GM19397 (cell line): ENCODE data around the gene SFSWAP.
"Not testable (repeated sequence)": the region's sequence is repeated elsewhere in the genome, so short reads cannot be mapped to it uniquely, and the experiment has no call there.

Source experiments
- ATAC-seq: cut with Tn5 transposase; IDR thresholded peaks from one replicate; pipeline ENCODE4 v1.9.1; 2021; ENCODE audit warnings: mild to moderate bottlenecking, moderate library complexity; ENCODE audit not compliant: unreplicated experiment

Gene SFSWAP

DNA sequence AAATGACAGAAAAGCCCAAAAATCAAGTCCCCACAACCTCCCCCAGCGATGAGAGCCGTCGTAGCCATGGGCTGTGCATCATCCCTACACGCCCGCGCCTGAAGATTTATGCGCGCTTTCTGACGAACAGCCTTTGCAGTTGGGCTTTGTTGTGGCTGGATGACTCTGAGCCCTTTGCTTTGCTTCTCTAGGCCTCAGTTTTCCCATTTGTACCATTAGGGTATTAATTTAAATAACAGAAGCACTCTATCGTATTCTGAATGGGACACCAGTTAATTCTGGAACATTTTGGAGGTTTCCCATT lies 24.2 kb downstream of the SFSWAP start:
- ATAC-seq, result no peak

DNA sequence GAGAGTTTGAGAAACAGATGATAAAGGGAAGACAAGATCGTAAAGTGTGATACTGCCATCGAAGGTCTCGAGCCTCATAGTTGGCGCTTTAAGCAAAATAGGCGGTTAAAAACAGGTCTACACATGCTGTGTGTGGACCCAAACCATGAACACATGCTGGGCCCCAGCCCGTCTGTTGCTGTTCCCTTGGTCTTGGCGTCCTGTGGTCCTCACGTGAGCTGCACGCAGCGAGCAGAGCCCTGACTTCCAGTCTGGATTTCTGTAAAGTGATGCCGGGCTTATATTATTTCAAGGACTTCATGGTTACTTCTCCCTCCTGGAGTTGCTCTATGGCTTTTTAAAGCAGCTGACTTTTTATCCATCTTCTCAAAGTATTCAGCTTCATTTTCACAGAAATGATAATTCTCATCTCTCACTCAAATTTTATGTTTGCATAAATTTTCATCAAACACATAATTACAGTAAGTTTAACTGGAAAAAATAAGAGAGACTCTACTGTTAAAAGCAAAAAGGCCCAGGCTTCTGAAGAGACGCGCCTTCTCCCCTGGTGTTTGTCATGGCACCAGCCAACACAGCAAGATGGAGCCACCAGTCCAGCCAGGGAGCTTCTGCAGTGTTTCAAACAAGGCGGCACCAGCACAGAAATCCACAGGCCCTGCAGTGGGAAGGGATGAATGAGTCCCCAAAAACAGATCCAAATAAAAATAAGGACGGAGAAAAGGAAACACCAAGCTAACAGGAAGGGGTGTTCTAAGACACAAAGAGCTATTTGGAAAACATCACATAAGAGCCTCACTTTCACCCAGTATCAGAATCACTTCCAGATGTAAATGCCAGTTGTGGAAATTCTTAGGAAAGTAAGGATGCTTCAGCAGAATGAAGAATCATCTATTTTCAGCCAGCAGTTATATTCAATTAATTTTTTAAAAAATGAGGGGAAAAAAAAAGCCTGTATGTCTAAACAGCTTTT lies 24.9 kb downstream of the SFSWAP start:
- no peak for ATAC-seq

DNA sequence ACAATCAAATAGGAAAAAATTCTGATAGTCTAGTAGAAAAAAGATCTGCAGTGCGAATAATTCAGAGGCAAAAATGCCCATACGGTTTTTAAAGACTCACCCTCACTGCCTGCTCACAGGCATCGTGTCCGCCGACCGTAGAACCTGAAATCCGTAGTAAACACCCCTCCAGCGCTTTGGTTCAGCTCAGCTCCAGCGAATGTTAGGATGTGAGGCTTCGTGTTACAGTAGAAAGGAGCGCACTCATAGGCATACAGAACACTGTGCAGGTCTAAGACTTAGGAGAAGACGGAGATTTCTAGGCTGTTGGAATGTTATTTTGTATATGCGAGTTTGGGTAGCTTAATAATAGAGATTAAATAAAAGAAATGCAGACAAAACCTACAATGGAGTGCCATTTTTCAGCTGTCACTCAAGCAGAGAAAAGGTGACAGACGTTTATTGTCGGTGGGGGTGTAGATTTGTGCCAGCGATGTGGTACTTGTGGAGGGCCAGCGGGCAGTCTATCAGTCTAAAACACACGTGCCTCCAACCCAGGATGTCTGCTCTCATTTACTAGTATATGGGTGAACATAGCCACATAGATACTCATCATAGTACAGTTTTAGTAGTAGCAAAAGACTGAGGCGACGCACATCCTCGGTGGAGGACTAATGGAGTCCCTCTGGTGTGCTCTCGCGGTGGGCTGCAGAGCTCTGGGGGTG lies 25.7 kb downstream of the SFSWAP start:
- no peak for ATAC-seq

DNA sequence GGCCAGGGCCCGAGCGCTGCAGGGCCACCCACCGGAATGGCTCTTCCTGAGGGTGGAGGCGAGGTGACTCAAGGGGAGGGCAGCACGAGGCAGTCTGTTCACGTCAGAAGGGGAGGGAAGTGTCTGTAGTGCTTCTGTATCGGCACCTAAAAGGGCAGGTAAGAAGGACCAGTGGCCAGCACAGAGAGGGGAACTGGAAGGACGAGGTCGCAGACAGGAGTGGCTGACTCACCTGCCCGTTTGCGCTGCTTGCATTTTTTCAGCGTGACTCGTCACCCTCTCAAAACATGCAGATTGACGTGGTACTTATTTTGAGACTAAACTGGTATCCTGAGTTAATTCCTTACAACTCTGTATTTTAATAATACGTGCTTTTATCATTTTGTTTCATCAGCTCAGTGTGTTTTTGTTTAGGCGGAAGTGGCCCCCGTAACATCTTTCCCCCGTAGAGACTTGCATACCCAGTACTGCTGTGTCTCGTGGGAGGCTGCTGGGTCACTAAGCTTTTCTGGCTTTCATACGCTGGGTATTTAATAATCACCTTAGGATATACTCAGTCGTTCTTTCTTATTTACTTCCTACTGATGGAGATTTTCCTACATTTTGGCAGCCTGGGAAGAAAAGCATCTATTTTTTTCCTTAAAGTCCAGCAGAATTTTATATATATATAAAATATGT lies 26.4 kb downstream of the SFSWAP start:
- ATAC-seq, result no peak

DNA sequence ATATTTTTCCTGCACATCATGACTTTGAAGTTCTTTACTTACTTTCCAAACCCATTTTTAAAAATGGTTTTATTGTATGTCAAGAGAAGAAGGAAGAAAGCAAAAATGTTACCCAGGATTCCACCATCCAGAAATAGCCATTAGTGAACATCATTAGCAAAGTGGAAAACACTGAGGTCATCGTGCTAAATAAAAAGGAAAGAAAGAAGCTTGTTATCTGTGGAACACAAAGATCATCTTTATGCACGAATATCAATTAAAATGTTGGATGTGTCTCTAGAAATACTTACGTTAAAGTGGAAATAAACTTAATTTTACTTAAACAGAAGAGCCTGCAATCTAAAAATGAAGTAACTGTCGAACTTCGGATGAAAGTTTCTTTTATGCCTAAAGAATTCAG lies 27.3 kb downstream of the SFSWAP start:
- no peak for ATAC-seq

DNA sequence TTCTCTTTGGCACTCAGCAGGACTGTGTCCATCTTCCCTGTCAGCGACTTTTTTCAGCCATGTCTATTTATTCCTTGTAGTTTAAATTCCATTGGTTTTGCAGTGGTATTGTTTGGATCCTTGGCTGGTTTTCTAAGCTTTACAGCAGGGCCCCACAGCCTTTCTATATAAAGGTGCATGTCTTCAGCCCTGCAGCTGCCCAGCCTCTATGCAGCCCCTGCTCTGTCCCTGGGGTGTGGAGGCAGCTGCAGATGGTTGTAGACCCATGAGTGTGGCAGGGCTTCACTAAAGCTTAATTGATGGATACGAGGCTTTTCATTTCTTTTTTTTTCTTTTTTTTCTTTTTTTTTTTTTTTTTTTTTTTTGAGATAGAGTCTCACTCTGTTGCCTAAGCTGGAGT lies 29.7 kb downstream of the SFSWAP start:
- no peak for ATAC-seq

DNA sequence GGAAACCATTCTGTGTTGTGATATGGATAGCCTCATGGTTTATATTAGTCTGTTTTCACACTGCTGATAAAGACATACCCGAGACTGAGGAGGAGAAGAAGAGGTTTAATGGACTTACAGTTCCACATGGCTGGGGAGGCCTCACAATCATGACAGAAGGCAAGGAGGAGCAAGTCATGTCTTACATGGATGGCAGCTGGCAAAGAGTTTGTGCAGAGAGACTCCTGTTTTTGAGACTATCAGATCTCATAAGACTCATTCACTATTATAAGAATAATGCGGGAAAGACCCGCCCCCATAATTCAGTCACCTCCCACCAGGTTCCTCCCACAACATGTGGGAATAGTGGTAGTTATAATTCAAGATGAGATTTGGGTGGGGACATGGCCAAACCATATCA lies 31.9 kb downstream of the SFSWAP start:
- not testable (repeated sequence) for ATAC-seq

DNA sequence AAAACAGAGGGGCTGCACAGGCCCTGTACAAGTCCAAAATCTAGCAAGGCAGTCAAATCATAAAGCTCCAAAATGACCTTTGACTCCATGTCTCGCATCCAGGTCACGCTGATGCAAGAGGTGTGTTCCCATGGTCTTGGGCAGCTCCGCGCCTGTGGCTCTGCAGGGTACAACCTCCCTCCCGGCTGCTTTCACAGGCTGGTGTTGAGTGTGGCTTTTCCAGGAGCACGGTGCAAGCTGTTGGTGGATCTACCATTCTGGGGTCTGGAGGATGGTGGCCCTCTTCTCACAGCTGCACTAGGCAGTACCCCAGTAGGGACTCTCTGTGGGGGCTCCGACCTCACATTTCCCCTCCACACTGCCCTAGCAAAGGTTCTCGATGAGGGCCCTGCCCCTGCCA lies 32.5 kb downstream of the SFSWAP start:
- not testable (repeated sequence) for ATAC-seq

DNA sequence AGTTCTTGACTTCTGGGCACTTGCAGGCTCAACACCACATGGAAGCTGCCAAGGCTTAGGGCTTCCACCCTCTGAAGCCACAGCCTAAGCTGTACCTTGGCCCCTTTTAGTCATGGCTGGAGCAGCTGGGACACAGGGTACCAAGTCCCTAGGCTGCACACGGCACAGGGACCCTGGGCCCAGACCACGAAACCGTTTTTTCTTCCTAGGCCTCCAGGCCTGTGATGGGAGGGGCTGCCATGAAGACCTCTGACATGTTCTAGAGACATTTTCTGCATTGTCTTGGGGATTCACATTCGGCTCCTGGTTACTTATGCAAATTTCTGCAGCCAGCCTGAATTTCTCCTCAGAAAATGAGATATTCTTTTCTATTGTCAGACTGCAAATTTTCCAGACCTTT lies 33.0 kb downstream of the SFSWAP start:
- not testable (repeated sequence) for ATAC-seq

DNA sequence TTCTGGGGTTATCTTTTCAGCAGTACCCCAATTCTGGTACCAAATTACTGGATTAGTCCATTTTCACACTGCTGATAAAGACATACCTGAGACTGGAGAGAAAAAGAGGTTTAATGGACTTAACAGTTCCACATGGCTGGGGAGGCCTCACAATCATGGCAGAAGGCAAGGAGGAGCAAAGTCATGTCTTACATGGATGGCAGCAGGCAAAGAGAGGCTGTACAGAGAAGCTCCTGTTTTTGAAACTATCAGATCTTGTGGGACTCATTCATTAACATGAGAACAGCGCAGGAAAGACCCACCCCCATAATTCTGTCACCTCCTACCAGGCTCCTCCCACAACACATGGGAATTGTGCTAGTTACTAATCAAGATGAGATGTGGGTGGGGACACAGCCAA lies 33.8 kb downstream of the SFSWAP start:
- not testable (repeated sequence) for ATAC-seq

DNA sequence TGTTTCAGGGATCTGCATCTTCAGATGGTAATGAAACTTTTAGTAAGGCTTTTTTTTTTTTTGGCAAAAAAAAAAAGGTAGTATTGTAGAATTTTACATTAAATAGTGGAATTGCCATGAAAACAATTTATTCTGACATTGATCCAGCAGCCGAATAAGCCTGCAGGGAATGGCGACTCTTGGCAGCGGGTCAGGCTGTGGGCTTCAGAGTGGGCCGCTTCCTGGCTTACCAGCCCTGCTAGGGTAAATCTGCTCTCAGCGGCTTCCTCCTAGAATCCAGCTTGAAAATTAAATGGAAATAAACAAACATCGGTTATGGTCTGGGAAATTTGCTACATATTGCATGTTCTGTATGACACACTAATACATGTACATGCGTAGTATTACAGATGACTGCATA lies 34.8 kb downstream of the SFSWAP start:
- ATAC-seq, result no peak

DNA sequence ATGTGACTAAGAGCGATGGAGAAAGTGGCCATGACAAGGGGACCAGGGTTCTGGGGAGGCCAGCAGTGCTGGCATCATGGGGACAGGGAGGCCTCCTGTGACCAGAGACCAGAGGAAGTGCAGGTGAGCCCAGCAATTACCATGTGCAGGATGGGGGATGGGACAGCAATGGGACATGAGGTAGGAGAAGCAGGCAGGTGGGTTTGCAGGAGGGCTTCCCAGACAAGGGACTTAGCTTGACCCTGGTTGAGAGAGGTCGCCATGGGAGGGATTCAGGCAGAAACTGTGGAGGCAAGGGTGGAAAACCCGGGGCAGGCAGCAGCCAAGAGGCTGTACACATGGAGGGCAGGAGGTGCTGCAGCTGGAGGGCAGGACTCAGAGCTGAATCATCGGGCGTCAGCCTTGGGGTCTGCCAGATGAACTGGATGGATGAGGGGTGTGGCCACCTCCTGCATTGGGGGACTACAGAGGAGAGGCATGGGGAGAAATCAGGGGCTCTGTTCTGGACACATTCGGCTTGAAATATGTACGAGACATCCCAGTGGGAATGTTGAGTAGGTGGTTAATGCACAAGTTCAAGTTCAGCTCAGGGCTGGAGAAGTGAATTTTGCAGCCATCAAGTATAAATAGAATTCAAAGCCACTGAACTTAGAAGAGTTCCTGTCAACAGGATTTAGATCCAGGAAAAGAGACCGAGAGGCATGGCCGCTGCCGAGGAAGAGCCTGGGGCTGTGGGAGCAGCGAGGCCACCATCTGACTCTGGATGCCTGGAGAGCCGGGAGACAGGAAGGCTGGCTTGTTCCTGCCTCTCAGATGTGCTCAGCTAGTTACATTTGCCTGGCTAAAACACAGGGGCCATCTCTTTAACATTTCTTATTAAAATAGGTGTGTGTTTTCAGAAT lies 36.6 kb downstream of the SFSWAP start:
- no peak for ATAC-seq

DNA sequence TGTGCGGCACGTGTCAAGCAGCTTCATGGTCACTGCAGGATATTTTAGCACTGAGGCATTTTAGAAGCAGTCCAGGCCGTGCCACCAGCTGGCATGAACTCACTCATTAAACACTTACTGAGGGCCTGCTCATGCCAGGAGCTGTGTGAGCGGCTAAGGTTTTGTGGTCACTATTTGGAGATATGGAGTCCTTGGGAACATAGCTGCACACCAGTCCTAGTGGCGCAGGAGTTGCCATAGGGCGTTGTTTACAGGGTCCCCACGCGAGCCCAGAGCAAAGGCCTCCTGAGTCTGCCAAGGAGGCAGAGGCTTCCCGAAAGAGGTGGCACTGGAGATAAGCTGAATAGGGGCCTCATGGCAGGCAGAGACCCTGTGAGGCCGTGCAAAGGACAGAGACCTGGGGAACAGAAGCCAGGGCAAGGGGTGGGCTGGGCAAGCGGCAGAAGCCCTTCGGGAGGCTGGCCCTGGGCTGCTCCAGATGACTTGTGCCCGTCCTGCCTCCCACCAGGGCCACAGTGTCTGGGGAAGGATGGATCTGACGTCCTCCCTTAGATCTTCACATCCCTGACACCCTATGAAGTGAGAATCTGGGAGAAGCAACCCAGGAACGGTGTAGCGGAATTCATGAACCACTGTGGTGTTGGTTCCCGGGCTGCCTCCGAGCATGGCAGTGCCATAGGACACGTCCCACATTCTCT lies 38.9 kb downstream of the SFSWAP start:
- no peak for ATAC-seq

DNA sequence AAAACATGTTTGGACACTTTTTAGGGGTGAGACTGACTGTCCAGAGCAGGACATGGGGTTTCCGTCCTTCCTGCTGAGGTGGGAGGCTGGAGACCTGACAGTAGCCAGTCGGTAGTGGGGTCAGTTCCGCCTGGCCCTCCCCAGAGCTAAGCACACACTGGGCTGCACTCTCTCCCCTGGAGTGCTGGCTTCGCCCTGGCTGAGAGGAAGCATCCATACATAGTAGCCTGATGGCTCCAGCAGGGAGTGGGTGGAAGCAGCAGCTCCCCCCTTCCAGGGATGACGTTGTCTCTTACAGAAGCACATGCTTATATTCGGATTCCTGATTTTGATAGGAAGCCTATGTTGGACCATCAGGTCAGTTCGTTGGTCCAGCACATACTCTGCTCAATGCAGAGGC lies 40.4 kb downstream of the SFSWAP start:
- ATAC-seq, result no peak

DNA sequence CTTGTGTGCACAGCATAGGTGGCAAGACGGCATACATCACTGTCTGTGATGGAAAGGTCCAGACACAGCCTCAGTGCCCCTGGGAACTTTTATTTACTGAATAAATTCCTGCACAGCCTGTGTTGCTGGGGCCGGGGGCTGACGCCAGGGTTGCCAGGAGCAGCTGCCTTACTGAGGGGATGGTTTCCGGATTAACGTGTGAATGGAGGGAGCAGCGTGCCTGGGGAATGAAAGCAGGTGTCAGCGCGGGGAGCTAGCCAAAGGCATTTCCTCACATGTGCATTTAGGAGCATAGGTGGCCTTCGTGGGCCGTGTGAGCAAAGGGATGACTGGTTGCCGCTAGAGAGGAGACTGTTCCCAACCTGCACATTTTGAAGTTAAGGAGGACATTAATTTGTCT lies 41.6 kb downstream of the SFSWAP start:
- no peak for ATAC-seq

DNA sequence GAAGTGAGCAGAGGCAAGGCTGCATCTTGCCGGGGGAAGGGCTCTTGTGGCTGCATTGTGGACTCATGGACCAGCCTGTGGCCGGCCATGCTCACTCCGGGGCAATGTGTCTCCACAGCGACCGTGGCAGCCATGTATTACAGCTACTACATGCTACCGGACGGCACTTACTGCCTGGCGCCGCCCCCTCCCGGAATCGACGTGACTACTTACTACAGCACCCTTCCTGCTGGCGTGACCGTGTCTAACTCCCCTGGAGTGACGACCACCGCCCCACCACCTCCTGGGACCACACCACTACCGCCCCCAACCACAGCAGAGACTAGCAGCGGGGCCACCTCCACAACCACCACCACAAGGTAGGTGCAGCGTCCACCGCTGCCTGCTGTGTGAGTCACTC lies 42.1 kb downstream of the SFSWAP start:
- no peak for ATAC-seq

DNA sequence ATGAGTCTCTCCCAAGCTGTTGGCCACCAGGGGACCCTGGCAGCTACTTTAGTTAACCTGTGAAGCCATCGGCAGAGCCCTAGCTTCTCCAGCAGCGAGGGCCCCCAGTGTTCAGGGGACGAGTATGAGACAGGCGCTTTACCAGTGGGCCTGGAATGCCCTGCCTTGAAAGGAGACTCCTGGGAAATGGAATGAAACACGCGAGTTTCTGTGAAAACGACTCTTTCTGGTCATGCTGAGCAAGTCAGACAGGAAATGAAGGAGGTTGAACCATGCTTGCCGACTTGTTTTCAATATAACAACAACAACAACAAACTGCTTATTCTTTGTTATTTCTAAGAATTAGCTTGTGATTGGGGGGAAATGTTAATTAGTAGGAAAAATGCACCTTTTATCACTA lies 42.9 kb downstream of the SFSWAP start:
- ATAC-seq, result no peak

DNA sequence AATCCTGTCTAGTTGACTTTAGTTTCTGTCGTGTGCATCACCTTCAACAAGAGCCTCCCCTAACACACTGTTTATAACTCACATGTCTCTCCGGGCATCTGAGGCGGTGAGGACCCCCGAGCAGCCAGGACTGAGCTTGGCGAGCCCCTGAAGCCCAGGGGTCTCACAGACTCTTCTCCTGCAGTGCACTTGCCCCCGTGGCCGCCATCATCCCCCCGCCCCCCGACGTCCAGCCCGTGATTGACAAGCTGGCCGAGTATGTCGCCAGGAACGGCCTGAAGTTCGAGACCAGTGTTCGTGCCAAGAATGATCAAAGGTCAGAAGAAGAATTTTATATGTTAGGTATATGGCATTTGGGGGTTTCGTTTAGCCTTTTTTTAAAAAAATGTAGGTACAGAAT lies 43.3 kb downstream of the SFSWAP start:
- no peak for ATAC-seq

DNA sequence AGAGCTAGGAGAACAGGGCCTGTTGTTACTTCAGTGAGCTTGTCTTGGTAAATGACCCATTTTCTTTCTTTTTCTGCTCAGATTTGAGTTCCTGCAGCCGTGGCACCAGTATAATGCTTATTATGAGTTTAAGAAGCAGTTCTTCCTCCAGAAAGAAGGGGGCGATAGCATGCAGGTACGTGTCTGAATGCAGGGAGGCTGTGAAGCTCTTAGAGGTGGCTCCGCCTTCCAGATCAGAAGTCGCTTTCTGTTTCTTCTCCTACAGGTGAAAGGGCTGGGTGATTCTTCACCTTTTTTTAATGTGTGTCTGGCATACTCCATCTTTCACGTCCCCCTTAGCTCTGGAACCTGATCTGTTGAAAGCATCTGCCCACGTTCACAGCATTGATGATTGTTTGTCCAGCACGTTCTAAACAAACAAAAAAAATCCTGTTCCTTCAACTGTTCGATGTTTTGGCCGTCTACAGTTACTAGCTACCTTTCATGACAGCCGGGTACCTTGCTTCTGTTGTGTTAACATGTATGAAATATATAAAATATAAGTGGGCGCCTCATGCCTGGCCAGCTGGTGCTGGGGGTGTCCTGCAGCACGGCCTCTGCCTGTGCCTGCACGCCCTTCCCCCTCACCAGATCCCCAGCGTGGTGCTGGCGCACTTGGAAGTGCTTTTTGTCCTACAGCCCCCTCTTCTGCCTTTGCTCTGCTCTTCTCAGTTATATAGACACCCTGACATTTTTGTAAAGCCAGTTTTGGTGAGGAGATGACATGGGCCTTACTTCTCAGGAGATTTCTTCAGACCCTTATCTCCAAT lies 44.6 kb downstream of the SFSWAP start:
- no peak for ATAC-seq
